GM12892 (cell line): Measurements from ENCODE around the gene NKD2.

Experiments
- POLR2A ChIP-seq: IDR thresholded peaks from 2 replicates; pipeline ENCODE4 v1.6.1; 2011; ENCODE audit warnings: low read depth, low read length, control low read depth
- POLR2AphosphoS5 ChIP-seq: IDR thresholded peaks from 2 replicates; pipeline ENCODE4 v1.6.1; 2011; ENCODE audit warnings: low read depth, low read length, control low read depth
- TAF1 ChIP-seq: IDR thresholded peaks from 2 replicates; pipeline ENCODE4 v1.6.1; 2011; ENCODE audit warnings: low read depth, mild to moderate bottlenecking, control low read depth, low read length, borderline replicate concordance

DNA sequence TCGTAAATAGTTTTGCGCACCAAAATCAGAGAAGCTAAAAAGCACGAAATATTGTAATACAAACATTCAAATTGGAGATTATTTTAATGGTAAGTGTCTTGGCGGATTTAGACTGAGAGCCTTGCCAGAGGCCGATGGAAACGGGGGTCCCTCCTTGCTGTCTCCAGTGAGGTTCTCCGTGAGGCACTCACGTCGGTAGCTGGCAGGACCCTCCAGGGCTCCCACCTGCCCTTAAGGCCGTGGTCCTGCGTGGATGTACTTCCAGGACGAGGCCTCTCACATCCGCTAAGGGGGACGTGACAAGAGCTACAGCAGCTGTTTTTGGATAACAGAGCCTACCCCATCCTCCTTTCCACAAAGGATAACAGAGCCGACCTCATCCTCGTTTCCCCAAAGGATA lies 7.9 kb downstream of the NKD2 start:
- TF ChIP-seq POLR2AphosphoS5 (no peak), POLR2A (no peak), TAF1 (no peak)
